ENCODE measurements around the gene RALB.
"Not testable (repeated sequence)": the region's sequence is repeated elsewhere in the genome, so short reads cannot be mapped to it uniquely, and the experiment has no call there.

RALB gene

DNA sequence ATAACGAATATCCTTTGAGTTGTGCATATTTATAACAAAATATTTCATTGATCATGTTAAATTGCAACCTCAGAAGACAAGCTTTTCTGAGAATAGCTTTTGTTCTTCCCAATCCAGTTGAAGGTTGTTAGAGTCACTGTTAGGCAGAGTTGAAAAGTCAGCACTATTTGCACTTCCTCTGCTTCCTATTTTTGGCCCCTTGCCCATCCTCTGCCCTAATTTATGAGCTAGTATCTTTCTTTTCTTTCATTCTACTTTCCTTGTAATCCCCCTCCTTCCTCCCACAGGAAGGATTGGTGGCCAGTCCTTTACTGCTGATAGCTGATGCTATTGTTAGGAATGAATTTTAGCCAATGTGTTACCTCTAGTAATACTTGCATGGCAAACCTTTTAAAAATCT, 4.9 kb downstream of the RALB start:
- DNase-seq (ENCODE audit: low read depth), result no peak

DNA sequence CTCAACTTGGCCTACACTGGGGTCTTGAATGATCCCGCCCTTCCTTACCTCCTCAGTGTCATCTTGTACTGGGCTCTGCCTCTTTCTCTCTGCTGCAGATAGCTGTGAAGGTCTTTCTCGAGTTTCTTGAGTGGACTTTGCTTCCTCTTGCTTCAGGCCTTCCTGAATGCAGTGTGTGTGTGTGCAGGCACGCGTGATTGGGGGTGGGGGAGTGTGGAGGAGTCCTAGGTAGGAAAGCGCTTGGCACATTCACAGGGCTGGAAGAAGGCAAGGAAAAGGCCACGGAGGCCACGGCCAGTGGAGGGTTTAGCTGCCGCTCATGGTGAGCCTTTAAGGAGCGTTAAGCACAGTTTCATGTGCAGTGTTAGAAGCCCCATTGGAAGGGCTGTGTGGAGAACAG, 5.5 kb downstream of the RALB start:
- no peak for DNase-seq (ENCODE audit: low read depth)
- H3K4me3 ChIP-seq (ENCODE audit: low read depth, low read length), result no peak overlapping the region

More for the DNA sequence above, 4.9 kb downstream of the RALB start:
- no peak overlapping the region for H3K4me3 ChIP-seq (ENCODE audit: low read depth, low read length)

- not testable (repeated sequence) for H3K4me3 ChIP-seq (ENCODE audit: low read depth, low read length); DNase-seq (ENCODE audit: low read depth)
These were observed 7.3 kb downstream of the RALB start for GRCh38 chr2:120259939-120260338.

- no peak for DNase-seq (ENCODE audit: low read depth)
These were observed 8.1 kb downstream of the RALB start for GRCh38 chr2:120260736-120261135.

GRCh38 chr2:120261387-120262006, 8.8 kb downstream of the RALB start:
- DNase-seq (ENCODE audit: low read depth), result no peak

More at GRCh38 chr2:120260736-120261135, 8.1 kb downstream of the RALB start:
- no peak overlapping the region for H3K4me3 ChIP-seq (ENCODE audit: low read depth, low read length)

DNA sequence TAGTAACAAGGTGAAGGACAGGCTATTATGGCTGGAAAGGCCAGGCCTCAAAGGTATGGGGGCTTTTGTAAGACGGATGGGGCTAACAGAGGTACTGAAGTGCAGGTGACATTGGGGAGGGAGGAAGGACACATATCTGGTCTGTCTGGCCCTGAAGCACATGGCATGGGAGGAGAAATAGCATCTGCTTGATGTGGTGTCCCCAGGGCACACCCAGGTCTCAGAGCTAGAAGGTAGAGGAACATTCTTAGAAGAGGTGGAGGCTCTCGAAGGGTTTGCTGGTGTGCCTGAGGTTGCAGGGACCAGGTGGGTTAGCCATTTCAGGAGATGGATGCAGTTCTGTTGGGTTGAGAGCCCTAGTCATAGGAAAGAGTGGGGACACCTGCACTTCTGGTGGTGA, 9.5 kb downstream of the RALB start:
- H3K4me3 ChIP-seq (ENCODE audit: low read depth, low read length), result no peak overlapping the region
- no peak for DNase-seq (ENCODE audit: low read depth)

More at GRCh38 chr2:120261387-120262006, 8.8 kb downstream of the RALB start:
- H3K4me3 ChIP-seq (ENCODE audit: low read depth, low read length), result no peak overlapping the region

GRCh38 chr2:120262761-120263428, 10.2 kb downstream of the RALB start:
- no peak overlapping the region for H3K4me3 ChIP-seq (ENCODE audit: low read depth, low read length)
- no peak for DNase-seq (ENCODE audit: low read depth)

- no peak for DNase-seq (ENCODE audit: low read depth)
- H3K4me3 ChIP-seq (ENCODE audit: low read depth, low read length), result no peak overlapping the region
These were observed 12.4 kb downstream of the RALB start for GRCh38 chr2:120265006-120265405.

- no peak for DNase-seq (ENCODE audit: low read depth)
- no peak overlapping the region for H3K4me3 ChIP-seq (ENCODE audit: low read depth, low read length)
These were observed 14.7 kb downstream of the RALB start for GRCh38 chr2:120267348-120267747.

GRCh38 chr2:120269076-120269744, 16.6 kb downstream of the RALB start:
- H3K4me3 ChIP-seq (ENCODE audit: low read depth, low read length), result no peak overlapping the region
- no peak for DNase-seq (ENCODE audit: low read depth)

DNA sequence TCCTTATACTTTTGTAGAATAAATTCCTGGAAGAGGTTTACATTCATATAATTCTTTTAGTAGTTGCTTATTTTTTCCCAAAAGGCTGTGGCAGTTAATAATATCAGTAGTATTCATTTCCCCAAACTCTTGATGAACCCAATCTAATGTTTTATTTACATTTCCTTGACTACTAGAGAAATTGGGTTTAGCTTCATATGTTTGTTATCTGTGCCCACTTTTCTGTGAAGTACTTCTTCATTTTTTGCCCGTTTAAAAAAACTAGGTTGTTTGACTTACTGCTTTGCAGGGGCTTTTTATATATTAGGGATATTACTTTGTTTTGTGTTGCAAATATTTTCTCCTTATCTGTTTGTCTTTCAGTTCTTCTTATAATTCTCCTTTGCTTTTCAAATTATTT, 17.2 kb downstream of the RALB start:
- no peak for DNase-seq (ENCODE audit: low read depth)

DNA sequence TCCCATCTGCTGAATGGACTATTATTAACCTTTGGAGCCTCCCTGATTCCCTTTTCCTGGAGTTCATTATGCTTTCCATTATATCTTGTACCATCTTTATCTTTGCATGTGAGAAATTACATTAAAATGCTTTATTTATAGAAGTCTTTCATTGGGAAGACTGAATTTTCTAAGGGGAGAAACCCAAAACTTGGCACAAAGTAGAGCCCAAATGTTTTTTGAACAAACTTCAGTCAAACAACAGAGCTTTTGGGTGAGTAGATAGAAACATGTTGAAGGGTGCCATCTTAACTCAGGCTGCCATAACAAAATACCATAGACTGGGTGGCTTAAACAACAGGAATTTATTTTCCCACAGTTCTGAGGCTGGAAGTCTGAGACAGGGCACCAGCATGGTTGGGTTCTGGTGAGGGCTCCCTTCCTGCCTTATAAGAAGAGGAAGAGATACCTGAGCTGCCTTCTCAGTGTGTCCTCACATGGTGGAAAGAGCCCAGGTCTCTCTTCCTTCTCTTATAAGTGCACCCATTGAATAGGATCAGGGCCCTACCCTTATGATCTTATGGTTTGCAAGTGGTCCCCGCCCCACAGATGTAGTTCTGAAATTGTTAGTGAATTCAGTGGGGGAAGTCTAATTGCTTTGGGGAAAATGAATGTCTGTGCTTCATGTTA, 19.2 kb downstream of the RALB start:
- H3K4me3 ChIP-seq (ENCODE audit: low read depth, low read length), result no peak overlapping the region
- no peak for DNase-seq (ENCODE audit: low read depth)

More for the DNA sequence above, 17.2 kb downstream of the RALB start:
- no peak overlapping the region for H3K4me3 ChIP-seq (ENCODE audit: low read depth, low read length)

GRCh38 chr2:120272763-120273481, 20.3 kb downstream of the RALB start:
- H3K4me3 ChIP-seq (ENCODE audit: low read depth, low read length), result no peak overlapping the region
- DNase-seq (ENCODE audit: low read depth), result no peak

- DNase-seq (ENCODE audit: low read depth), result no peak
- H3K4me3 ChIP-seq (ENCODE audit: low read depth, low read length), result no peak overlapping the region
These were observed 23.2 kb downstream of the RALB start for GRCh38 chr2:120275617-120276400.

GRCh38 chr2:120277505-120278205, 25.0 kb downstream of the RALB start:
- no peak for DNase-seq (ENCODE audit: low read depth)
- no peak overlapping the region for H3K4me3 ChIP-seq (ENCODE audit: low read depth, low read length)

GRCh38 chr2:120278901-120279300, 26.2 kb downstream of the RALB start:
- DNase-seq (ENCODE audit: low read depth), result no peak
- H3K4me3 ChIP-seq (ENCODE audit: low read depth, low read length), result no peak overlapping the region

GRCh38 chr2:120279708-120280107, 27.1 kb downstream of the RALB start:
- H3K4me3 ChIP-seq (ENCODE audit: low read depth, low read length), result no peak overlapping the region
- no peak for DNase-seq (ENCODE audit: low read depth)

DNA sequence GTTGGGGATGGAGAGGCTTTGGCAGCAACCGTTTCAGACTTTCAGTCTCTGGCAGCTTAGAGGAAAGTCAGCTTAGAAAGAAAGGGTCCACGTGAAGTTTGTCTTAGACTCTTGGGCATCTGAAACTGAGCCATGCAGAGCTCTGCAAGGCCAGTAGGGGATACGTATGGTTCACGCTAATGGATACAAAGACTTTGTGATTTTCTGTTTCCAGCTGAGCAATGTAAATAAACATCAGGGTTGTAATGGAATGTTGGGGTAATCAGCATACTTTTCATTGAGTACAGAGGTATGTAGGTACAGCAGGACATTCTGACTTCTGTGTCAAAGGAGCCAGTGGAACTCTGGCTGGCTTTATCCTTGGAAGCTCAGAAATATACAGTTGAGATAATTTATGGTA, 31.0 kb downstream of the RALB start:
- DNase-seq (ENCODE audit: low read depth), result no peak
- H3K4me3 ChIP-seq (ENCODE audit: low read depth, low read length), result no peak overlapping the region
